ENCODE data around the gene FBXW2. TPM values are rescaled to one million over a fixed set of nuclear protein-coding genes. Genes with fewer than 3 reads are reported as not detected.
A peak's percentile ranks its signal among the peaks of the same experiment; 100 is the strongest.
"Not testable (repeated sequence)": the region's sequence is repeated elsewhere in the genome, so short reads cannot be mapped to it uniquely, and the experiment has no call there.

FBXW2 gene
- total RNA-seq, 1 donor = 41.5 TPM

DNA sequence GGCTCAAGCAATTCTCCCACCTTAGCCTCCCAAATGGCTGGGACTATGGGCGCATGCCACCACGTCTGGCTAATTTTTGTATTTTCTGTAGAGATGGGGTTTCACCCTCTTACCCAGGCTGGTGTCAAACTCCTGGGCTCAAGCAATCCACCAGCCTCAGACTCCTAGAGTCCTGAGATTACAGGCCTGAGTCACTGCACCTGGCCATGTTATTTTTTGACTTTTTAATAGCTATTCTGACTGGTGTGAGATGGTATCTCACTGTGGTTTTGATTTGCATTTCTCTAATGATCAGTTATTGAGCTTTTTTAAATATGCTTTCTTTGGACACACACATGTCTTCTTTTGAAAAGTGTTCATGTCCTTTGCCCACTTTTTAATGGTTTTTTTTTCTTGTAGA, 38.2 kb downstream of the FBXW2 start:
- TF ChIP-seq, protein P1, sequence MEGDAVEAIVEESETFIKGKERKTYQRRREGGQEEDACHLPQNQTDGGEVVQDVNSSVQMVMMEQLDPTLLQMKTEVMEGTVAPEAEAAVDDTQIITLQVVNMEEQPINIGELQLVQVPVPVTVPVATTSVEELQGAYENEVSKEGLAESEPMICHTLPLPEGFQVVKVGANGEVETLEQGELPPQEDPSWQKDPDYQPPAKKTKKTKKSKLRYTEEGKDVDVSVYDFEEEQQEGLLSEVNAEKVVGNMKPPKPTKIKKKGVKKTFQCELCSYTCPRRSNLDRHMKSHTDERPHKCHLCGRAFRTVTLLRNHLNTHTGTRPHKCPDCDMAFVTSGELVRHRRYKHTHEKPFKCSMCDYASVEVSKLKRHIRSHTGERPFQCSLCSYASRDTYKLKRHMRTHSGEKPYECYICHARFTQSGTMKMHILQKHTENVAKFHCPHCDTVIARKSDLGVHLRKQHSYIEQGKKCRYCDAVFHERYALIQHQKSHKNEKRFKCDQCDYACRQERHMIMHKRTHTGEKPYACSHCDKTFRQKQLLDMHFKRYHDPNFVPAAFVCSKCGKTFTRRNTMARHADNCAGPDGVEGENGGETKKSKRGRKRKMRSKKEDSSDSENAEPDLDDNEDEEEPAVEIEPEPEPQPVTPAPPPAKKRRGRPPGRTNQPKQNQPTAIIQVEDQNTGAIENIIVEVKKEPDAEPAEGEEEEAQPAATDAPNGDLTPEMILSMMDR (IDR thresholded peaks at IDR 0.05; ENCODE audit: insufficient read depth, low read depth, low read length) = no peak
- H3K4me3 ChIP-seq (ENCODE audit: low read depth, low read length) = no peak overlapping the region
- no peak for DNase-seq (ENCODE audit: low read depth)

DNA sequence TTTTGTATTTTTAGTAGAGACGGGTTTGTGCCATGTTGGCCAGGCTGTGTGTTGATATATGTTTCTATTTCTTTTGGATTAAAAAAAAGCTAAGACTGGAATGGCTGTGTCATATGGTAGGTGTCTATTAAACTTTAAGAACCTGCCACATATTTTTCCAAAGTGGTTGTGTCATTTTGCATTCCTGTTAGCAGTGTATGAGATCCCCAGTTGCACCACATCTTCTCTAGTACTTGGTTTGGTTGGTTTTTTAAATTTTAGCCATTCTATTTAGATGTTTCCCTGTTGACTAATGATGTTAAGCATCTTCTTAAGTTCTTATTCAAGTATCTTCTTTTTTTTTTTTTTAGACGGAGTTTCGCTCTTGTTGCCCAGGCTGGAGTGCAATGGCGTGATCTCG, 42.8 kb downstream of the FBXW2 start:
- TF ChIP-seq, protein P1 (IDR thresholded peaks at IDR 0.05; ENCODE audit: insufficient read depth, low read depth, low read length) = no peak
- DNase-seq (ENCODE audit: low read depth) = no peak
- H3K4me3 ChIP-seq (ENCODE audit: low read depth, low read length) = no peak overlapping the region

DNA sequence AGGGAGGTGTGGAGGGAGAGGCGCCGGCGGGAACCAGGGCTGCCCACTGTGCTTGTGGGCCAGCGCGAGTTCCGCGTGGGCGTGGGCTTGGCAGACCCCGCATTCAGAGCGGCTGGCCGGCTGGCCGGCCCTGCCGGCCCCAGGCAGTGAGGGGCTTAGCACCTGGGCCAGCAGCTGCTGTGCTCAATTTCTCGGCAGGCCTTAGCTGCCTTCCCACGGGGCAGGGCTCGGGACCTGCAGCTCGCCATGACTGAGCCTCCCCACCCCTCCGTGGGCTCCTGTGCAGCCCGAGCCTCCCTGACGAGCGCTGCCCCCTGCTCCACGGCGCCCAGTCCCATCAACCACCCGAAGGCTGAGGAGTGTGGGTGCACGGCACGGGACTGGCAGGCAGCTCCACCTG, 46.9 kb downstream of the FBXW2 start:
- DNase-seq (ENCODE audit: low read depth); H3K4me3 ChIP-seq (ENCODE audit: low read depth, low read length): not testable (repeated sequence)

DNA sequence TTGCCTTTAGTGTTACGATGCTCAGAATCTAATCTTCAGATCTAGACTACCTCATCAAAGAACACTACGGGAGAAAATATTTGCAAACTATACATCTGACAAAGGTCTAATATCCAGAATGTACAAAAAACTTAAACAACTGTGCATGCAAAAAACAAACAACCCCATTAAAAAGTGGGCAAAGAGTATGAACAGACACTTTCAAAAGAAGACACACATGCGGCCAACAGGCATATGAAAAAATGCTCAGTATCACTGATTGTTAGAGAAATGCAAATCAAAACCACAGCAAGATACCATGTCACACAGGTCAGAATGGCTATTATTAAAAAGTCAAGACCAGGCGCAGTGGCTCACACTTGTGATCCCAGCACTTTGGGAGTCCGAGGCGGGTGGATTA, 47.9 kb downstream of the FBXW2 start:
- no peak for DNase-seq (ENCODE audit: low read depth)
- no peak overlapping the region for H3K4me3 ChIP-seq (ENCODE audit: low read depth, low read length)
- TF ChIP-seq, protein P1 (IDR thresholded peaks at IDR 0.05; ENCODE audit: insufficient read depth, low read depth, low read length) = no peak

DNA sequence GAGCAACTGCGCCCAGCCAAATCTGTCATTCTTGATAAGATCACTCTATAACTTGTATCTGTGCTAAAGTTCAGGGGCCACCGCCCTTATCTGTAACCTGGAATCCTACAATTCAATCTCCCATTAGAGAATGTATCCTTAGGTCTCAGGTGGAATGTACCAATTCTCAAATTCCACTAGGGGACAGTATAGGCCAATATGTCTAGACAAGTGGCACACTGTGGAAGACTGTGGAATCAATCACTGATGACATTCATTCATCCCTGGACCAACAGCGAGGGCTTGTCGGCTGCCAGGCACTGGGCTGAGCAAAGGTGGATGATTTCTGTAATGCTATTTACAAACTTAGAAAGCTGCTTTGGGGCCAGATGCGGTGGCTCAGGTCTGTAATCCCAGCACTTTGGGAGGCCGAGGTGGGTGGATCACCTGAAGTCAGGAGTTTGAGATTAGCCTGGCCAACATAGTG, 50.2 kb downstream of the FBXW2 start:
- DNase-seq (ENCODE audit: low read depth) = peak; percentile 31
- TF ChIP-seq, protein P1 (IDR thresholded peaks at IDR 0.05; ENCODE audit: insufficient read depth, low read depth, low read length) = peak; percentile 79
- H3K4me3 ChIP-seq (ENCODE audit: low read depth, low read length) = no peak overlapping the region

DNA sequence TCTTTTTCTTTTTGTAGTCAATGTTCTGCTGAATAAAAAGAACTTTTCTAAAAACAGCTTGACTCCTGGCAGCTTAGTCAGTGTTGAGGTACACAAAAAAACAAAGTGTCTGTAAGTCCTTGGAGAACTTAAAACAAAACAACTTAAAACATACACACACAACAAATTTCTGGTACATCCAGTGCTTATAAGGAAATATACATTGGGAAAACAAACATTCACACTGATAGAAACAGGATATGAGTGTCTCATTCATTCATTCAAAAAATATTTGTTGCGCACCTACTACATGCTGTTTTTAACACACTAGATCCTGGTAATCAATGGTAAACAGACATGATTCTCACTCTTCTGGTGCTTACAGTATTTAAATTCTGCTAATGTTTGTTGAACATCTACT, 51.5 kb downstream of the FBXW2 start:
- H3K4me3 ChIP-seq (ENCODE audit: low read depth, low read length) = no peak overlapping the region
- TF ChIP-seq, protein P1 (IDR thresholded peaks at IDR 0.05; ENCODE audit: insufficient read depth, low read depth, low read length) = no peak
- DNase-seq (ENCODE audit: low read depth) = no peak

DNA sequence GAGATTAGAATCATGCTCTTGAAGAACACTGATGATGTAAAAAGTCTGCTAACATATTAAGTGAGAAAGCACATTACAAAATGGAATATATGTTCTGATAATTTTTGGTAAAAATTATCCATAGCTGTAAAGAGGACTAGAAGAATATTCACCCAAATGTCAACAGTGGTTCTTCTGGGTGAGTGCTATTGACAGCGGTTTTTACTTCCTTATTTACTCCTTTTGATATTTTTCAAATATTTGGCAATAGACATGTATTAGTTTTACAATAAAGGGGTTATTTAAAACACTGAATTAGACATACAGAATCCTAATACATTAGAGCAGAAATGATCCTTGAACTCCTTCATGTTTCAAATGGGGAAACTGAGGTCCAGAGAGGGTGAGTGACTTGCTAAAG, 52.0 kb downstream of the FBXW2 start:
- H3K4me3 ChIP-seq (ENCODE audit: low read depth, low read length) = no peak overlapping the region
- TF ChIP-seq, protein P1 (IDR thresholded peaks at IDR 0.05; ENCODE audit: insufficient read depth, low read depth, low read length) = no peak
- no peak for DNase-seq (ENCODE audit: low read depth)
